Choroid plexus epithelial cell (primary cell): ENCODE measurements around the gene SRCAP.
A peak's percentile ranks its signal among the peaks of the same experiment; 100 is the strongest.
"Not testable (repeated sequence)": the region's sequence is repeated elsewhere in the genome, so short reads cannot be mapped to it uniquely, and the experiment has no call there.

Source experiments
- DNase-seq: peaks from one replicate; pipeline ENCODE4 v3.0.0-alpha.2; 2010; ENCODE audit warnings: low read depth
- H3K4me3 ChIP-seq: 2 replicates; pipeline ENCODE4 v1.5.1; 2011; ENCODE audit warnings: low read depth, mild to moderate bottlenecking, control low read depth, low read length, moderate library complexity
- CTCF ChIP-seq: conservative IDR thresholded peaks from 2 replicates; pipeline ENCODE4 v1.5.1; 2011; ENCODE audit warnings: low read depth, mild to moderate bottlenecking, control low read depth, inconsistent platforms, low read length, moderate library complexity

SRCAP gene

DNA sequence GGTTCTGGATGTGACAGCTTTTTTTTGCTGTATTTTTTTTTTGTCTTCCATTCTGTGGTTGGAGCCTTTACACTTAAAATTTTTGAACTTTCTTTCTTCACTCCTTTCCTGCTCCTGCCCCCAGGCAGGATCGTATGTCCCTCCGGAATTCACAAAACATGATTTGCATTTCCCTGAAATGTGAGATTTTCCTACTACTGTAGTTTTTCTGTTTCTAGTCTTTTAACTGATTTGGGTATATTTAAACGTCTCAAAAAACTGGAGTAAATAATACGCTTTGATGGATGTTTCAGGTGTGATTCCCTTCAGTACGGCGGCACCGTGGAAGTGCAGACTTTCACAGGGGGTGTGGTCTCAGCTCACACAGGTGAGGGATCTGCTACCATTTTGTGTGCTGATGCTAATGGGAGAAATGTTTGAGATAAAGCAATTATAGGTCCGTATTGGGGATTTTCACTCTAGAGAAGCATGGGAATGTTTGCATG is 686 bp downstream of the SRCAP start:
- no peak for TF ChIP-seq CTCF
- no peak for DNase-seq
- H3K4me3 ChIP-seq: peak overlapping the region; percentile 99

- no peak for TF ChIP-seq CTCF
- peak overlapping the region; percentile 16 for H3K4me3 ChIP-seq
- DNase-seq: peak; percentile 72
Observed at GRCh38 chr16:30700491-30700890, 1.5 kb downstream of the SRCAP start.

- no peak for TF ChIP-seq CTCF
- no peak for DNase-seq
- no peak overlapping the region for H3K4me3 ChIP-seq
Observed at GRCh38 chr16:30700971-30701370, 2.0 kb downstream of the SRCAP start.

GRCh38 chr16:30703071-30703470 is 4.1 kb downstream of the SRCAP start:
- not testable (repeated sequence) for H3K4me3 ChIP-seq, DNase-seq

- no peak for TF ChIP-seq CTCF
- DNase-seq: no peak
- no peak overlapping the region for H3K4me3 ChIP-seq
Observed at GRCh38 chr16:30703971-30704370, 5.0 kb downstream of the SRCAP start.

GRCh38 chr16:30706046-30706445 is 7.1 kb downstream of the SRCAP start:
- DNase-seq: no peak
- no peak overlapping the region for H3K4me3 ChIP-seq
- TF ChIP-seq CTCF: no peak

GRCh38 chr16:30710971-30711370 is 12.0 kb downstream of the SRCAP start:
- no peak for TF ChIP-seq CTCF
- DNase-seq: no peak
- no peak overlapping the region for H3K4me3 ChIP-seq

GRCh38 chr16:30711712-30712111 is 12.7 kb downstream of the SRCAP start:
- TF ChIP-seq CTCF: no peak
- no peak overlapping the region for H3K4me3 ChIP-seq
- no peak for DNase-seq
